Parathyroid adenoma (tissue), 2 donors: ENCODE data around the gene LRRK1.

Experiments used
- H2AFZ ChIP-seq: fragments of 300-600 bp; sonication (generic); one replicate; pipeline ENCODE4 v1.7.0; 2017; ENCODE audit warnings: antibody characterized with exemption, mild to moderate bottlenecking
- H3K27ac ChIP-seq: fragments of 300-600 bp; sonication (generic); one replicate; pipeline ENCODE4 v1.7.0; 2017
- H3K27me3 ChIP-seq: fragments of 300-600 bp; sonication (generic); one replicate; pipeline ENCODE4 v1.7.0; 2017; ENCODE audit warnings: low read length; ENCODE audit not compliant: control insufficient read depth, insufficient read depth
- H3K36me3 ChIP-seq: fragments of 300-600 bp; sonication (generic); one replicate; pipeline ENCODE4 v1.7.0; 2017; ENCODE audit warnings: low read length; ENCODE audit not compliant: control insufficient read depth, insufficient read depth
- H3K4me1 ChIP-seq: fragments of 300-600 bp; sonication (generic); one replicate; pipeline ENCODE4 v1.7.0; 2017; ENCODE audit warnings: control low read depth
- H3K4me2 ChIP-seq: fragments of 300-600 bp; sonication (generic); one replicate; pipeline ENCODE4 v1.7.0; 2017; ENCODE audit warnings: low read length
- H3K4me3 ChIP-seq: fragments of 300-600 bp; sonication (generic); one replicate; pipeline ENCODE4 v1.7.0; 2017; ENCODE audit warnings: low read depth, low read length
- H3K79me2 ChIP-seq: fragments of 300-600 bp; sonication (generic); one replicate; pipeline ENCODE4 v1.7.0; 2017; ENCODE audit warnings: control low read depth
- H3K9ac ChIP-seq: fragments of 300-600 bp; sonication (generic); one replicate; pipeline ENCODE4 v1.7.0; 2017; ENCODE audit warnings: mild to moderate bottlenecking
- H3K9me3 ChIP-seq: fragments of 300-600 bp; sonication (generic); one replicate; pipeline ENCODE4 v1.7.0; 2017; ENCODE audit warnings: low read length; ENCODE audit not compliant: control insufficient read depth
- TF ChIP-seq, protein P1 (sequence below): fragments of 300-600 bp; sonication (generic); IDR thresholded peaks from one replicate; pipeline ENCODE4 v1.7.0; 2017; ENCODE audit warnings: antibody characterized with exemption, mild to moderate bottlenecking
- donor health status: primary hyperparathyroidism.

Gene LRRK1

DNA sequence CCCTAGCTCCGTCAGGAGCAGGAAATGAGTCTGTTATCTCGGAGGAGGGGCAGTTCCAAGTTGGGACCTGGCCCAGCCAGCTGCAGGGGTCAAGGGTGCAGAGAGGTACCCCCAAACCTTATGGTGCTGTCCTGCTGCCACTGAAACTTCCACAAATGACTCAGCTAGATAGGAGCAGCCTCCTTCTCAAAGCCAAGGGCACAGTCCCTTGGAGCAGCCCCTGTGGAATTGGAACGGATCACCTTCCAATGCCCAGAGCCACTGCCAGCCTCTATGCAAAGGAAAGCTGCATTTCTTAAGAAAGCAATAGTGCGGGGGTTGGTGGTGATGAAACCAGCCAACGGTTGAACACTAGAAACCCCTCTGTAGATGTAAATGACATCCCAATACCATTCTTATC is 19.6 kb upstream of the LRRK1 start:
- Histone ChIP-seq H3K79me2 (no peaks in the 10 kb centered on the region), H3K4me2 (no peak overlapping the region), H3K36me3 (no peaks in the 10 kb centered on the region), H3K9me3 (no peaks in the 10 kb centered on the region), H3K4me1 (no peaks in the 10 kb centered on the region), H3K27ac (no peak overlapping the region), H3K27me3 (no peaks in the 10 kb centered on the region), H3K9ac (no peak overlapping the region), H3K4me3 (no peak overlapping the region), H2AFZ (no peak overlapping the region)
- TF ChIP-seq, protein P1, sequence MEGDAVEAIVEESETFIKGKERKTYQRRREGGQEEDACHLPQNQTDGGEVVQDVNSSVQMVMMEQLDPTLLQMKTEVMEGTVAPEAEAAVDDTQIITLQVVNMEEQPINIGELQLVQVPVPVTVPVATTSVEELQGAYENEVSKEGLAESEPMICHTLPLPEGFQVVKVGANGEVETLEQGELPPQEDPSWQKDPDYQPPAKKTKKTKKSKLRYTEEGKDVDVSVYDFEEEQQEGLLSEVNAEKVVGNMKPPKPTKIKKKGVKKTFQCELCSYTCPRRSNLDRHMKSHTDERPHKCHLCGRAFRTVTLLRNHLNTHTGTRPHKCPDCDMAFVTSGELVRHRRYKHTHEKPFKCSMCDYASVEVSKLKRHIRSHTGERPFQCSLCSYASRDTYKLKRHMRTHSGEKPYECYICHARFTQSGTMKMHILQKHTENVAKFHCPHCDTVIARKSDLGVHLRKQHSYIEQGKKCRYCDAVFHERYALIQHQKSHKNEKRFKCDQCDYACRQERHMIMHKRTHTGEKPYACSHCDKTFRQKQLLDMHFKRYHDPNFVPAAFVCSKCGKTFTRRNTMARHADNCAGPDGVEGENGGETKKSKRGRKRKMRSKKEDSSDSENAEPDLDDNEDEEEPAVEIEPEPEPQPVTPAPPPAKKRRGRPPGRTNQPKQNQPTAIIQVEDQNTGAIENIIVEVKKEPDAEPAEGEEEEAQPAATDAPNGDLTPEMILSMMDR, result no peak

DNA sequence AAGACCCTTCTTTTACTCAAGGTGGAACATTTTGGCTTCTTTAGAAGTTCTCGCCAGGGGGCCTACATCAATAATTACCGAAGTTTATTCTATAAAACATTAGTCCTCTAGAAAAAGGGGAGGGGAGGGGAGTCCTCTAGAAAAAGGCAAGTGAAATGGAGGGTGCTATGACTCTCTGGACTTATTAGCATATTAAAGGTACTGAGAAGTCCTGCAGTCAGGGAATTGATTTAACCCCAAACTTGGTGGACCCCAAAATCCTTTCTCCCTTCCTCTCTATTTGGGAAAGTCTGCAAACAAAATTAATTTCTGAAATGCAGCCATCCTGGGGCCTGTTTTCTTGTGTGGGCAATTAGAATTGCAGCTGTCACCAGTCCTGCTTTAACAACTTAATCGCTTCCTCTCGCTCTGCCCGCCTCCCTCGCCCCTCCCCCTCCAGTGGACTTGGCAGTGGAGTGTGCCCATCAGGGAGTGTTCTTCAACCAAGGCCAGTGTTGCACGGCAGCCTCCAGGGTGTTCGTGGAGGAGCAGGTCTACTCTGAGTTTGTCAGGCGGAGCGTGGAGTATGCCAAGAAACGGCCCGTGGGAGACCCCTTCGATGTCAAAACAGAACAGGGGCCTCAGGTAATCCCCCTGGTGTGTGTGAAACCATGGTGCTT is 18.9 kb upstream of the LRRK1 start:
- no peaks in the 10 kb centered on the region for H3K27me3 ChIP-seq
- H3K9me3 ChIP-seq, result no peaks in the 10 kb centered on the region
- H3K27ac ChIP-seq, result no peak overlapping the region
- no peak overlapping the region for H3K9ac ChIP-seq
- H2AFZ ChIP-seq, result no peak overlapping the region
- H3K36me3 ChIP-seq, result no peaks in the 10 kb centered on the region
- H3K4me2 ChIP-seq, result no peak overlapping the region
- TF ChIP-seq, protein P1, result no peak
- no peaks in the 10 kb centered on the region for H3K79me2 ChIP-seq
- H3K4me1 ChIP-seq, result no peaks in the 10 kb centered on the region
- no peak overlapping the region for H3K4me3 ChIP-seq

DNA sequence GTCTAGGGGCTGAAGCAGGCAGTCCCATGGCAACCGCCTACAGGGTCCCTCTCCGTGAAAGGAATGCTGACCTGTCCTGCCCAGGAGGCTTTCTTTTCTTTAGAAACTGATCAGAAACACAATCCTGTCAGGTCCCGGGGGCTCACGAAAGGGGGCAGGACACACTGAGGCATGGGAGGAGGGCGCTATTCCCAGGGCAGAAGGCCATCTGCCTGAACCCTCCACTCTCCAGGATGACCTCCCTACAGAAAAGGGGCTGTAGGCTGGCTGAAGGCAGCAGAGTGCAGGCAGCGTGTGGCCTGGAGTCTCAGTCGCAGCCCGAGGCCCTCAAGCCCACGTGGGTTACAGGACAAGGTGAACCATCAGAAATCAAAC is 18.4 kb upstream of the LRRK1 start:
- H3K9ac ChIP-seq, result no peak overlapping the region
- TF ChIP-seq, protein P1, result no peak
- no peaks in the 10 kb centered on the region for H3K9me3 ChIP-seq
- H3K4me3 ChIP-seq, result no peak overlapping the region
- H3K4me1 ChIP-seq, result no peaks in the 10 kb centered on the region
- H2AFZ ChIP-seq, result no peak overlapping the region
- no peaks in the 10 kb centered on the region for H3K79me2 ChIP-seq
- no peak overlapping the region for H3K27ac ChIP-seq
- H3K27me3 ChIP-seq, result no peaks in the 10 kb centered on the region
- H3K36me3 ChIP-seq, result no peaks in the 10 kb centered on the region
- no peak overlapping the region for H3K4me2 ChIP-seq

DNA sequence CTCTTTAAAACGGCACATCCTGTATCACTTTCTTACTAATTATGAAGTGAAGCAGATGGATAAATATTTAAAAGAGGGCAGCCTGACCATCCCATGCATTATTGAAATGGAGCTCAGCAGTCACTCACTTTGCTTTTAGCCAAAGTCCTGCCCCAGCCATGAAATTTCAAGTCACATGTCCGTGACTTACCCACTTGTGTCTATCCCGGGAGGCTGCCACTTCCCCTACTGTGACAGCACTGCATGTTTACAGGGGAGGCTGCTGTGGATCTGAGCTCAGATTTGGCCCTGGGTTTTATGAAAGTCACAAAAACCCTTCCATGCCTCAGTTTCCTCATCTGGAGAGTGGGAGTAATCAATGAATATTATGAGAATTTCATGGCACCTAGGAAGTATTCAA is 17.9 kb upstream of the LRRK1 start:
- H3K4me2 ChIP-seq, result no peak overlapping the region
- no peaks in the 10 kb centered on the region for H3K36me3 ChIP-seq
- no peak overlapping the region for H3K4me3 ChIP-seq
- no peaks in the 10 kb centered on the region for H3K27me3 ChIP-seq
- H3K27ac ChIP-seq, result no peak overlapping the region
- TF ChIP-seq, protein P1, result no peak
- H3K9ac ChIP-seq, result no peak overlapping the region
- H3K9me3 ChIP-seq, result no peaks in the 10 kb centered on the region
- no peaks in the 10 kb centered on the region for H3K79me2 ChIP-seq
- no peak overlapping the region for H2AFZ ChIP-seq
- no peaks in the 10 kb centered on the region for H3K4me1 ChIP-seq
